Stimulated activated CD4-positive, alpha-beta T cell treated with anti-CD3 and anti-CD28 coated beads, Interleukin-1b, Interleukin-23, amount 100 ng/mL, for 24 hours (primary cell): ENCODE data around the gene APOBEC2.

Source experiments
- DNase-seq, 4 experiments: peaks; one replicate each; pipeline ENCODE4 v3.0.0-alpha.2; 2020; ENCODE audit warnings: low read depth in 4 of 4, low spot score in 1 of 4

The APOBEC2 gene

GRCh38 chr6:41083072-41083471 lies 30.1 kb downstream of the APOBEC2 start:
- no peak for DNase-seq

GRCh38 chr6:41085182-41085581 lies 32.2 kb downstream of the APOBEC2 start:
- no peak for DNase-seq

- DNase-seq = no peak
Observed at GRCh38 chr6:41088451-41088850, 35.4 kb downstream of the APOBEC2 start.

- no peak for DNase-seq
Observed at GRCh38 chr6:41090841-41091761, 38.1 kb downstream of the APOBEC2 start.

- no peak for DNase-seq
Observed at GRCh38 chr6:41092421-41093140, 39.6 kb downstream of the APOBEC2 start.

GRCh38 chr6:41093729-41094128 lies 40.7 kb downstream of the APOBEC2 start:
- DNase-seq = no peak

GRCh38 chr6:41097467-41098090 lies 44.6 kb downstream of the APOBEC2 start:
- DNase-seq = no peak

- DNase-seq = no peak
Observed at GRCh38 chr6:41098366-41098765, 45.4 kb downstream of the APOBEC2 start.

GRCh38 chr6:41100871-41101287 lies 47.9 kb downstream of the APOBEC2 start:
- no peak for DNase-seq

GRCh38 chr6:41103847-41104246 lies 50.8 kb downstream of the APOBEC2 start:
- DNase-seq = no peak

GRCh38 chr6:41111017-41111416 lies 58.0 kb downstream of the APOBEC2 start:
- DNase-seq = no peak
